IMR-90 (cell line): ENCODE measurements around the gene TRAF1.
A peak's percentile ranks its signal among the peaks of the same experiment; 100 is the strongest.

Experiments
- BHLHE40 ChIP-seq: fragments of 150-350 bp; IDR thresholded peaks from 2 replicates; pipeline ENCODE4 v1.6.1; 2016; ENCODE audit warnings: mild to moderate bottlenecking, low read depth, low read length
- CEBPB ChIP-seq: IDR thresholded peaks from 2 replicates; pipeline ENCODE4 v1.6.1; 2012; ENCODE audit warnings: low read depth, low read length, improper control_type of control experiment
- CTCF ChIP-seq: conservative IDR thresholded peaks from 2 replicates; pipeline ENCODE4 v1.5.1; 2012; ENCODE audit warnings: mild to moderate bottlenecking, low read depth, low read length, improper control_type of control experiment
- MAZ ChIP-seq: IDR thresholded peaks from 2 replicates; pipeline ENCODE4 v1.6.1; 2012; ENCODE audit warnings: low read depth, mild to moderate bottlenecking, low read length, improper control_type of control experiment, moderate library complexity, borderline replicate concordance
- POLR2A ChIP-seq: IDR thresholded peaks from 2 replicates; pipeline ENCODE4 v1.6.1; 2012; ENCODE audit warnings: mild to moderate bottlenecking, low read depth, low read length
- RAD21 ChIP-seq: IDR thresholded peaks from 2 replicates; pipeline ENCODE4 v1.6.1; 2012; ENCODE audit warnings: low read length, improper control_type of control experiment
- RFX5 ChIP-seq: IDR thresholded peaks from 2 replicates; pipeline ENCODE4 v1.8.0; 2012; ENCODE audit warnings: low read depth, mild to moderate bottlenecking, low read length, moderate library complexity
- SMC3 ChIP-seq: fragments of 150-350 bp; IDR thresholded peaks from 2 replicates; pipeline ENCODE4 v1.6.1; 2016; ENCODE audit warnings: low read depth, mild to moderate bottlenecking, antibody characterized with exemption, low read length, moderate library complexity
- USF2 ChIP-seq: fragments of 150-350 bp; IDR thresholded peaks from 2 replicates; pipeline ENCODE4 v1.6.1; 2017; ENCODE audit warnings: mild to moderate bottlenecking, antibody characterized with exemption, low read length, low read depth

- no peak for TF ChIP-seq CTCF
- TF ChIP-seq RAD21 = no peak
- 0 out of 2 replicates have a peak, but pooled peaks have one; percentile 1 for TF ChIP-seq CEBPB
- TF ChIP-seq USF2 = no peak
- TF ChIP-seq POLR2A = no peak
- TF ChIP-seq RFX5 = no peak
- TF ChIP-seq SMC3 = no peak
- no peak; the same call in 1 of the 2 replicates for TF ChIP-seq BHLHE40
- no peak for TF ChIP-seq MAZ
Observed at GRCh38 chr9:120926397-120926928, at the start of gene TRAF1.
